ENCODE data around the gene PRPF6.
A peak's percentile ranks its signal among the peaks of the same experiment; 100 is the strongest.

DNA sequence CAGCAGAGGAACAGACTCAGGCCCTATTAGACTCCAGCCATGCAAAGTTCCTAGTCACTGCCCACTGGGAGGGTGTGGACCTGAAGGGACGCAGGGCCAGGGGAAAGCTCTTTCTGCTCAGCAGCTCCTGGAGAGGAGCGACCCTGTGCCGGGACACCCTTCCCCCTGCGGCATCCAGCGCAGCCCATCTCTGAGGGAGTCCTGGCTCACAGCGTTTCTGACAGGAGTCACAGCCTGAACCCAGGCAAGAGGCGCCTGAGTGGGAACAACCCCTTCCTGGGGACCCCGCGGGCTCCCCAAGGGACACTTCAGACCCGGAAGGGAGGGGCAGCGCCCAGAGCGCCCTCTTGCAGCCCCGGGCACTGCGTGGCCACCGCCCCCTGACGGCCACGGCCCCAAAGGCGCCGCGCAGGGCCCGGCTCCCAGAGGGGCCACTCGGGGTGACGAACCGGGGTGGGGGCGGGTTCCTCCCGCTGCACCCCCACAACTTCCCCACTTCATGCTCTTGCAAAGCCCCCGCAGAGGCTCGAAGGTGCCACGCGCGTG lies 25.6 kb upstream of the PRPF6 start:
- TF ChIP-seq CTCF (IDR thresholded peaks at IDR 0.05), result peak in 3 of 4 experiments; percentile 2 to 55 (median 41)
- TF ChIP-seq POLR2AphosphoS5 (IDR thresholded peaks at IDR 0.05), result no peak
